Measurements from ENCODE around the gene C5orf15. TPM values are rescaled to one million over a fixed set of nuclear protein-coding genes. Genes with fewer than 3 reads are reported as not detected.

The C5orf15 gene
- total RNA-seq, 1 experiment from 2014 or later: 45.2 TPM

GRCh38 chr5:133967698-133968203, 674 bp downstream of the C5orf15 start:
- CTCF ChIA-PET: no interaction called here
- Histone ChIP-seq H3F3A (ENCODE audit: low read length, unreplicated experiment) (peaks cover 7% of the 10 kb centered on the region), H3K9ac (ENCODE audit: low read length) (peak overlapping the region; percentile 90), H4K20me1 (ENCODE audit: low read length) (no peaks in the 10 kb centered on the region), H3K27me3 (ENCODE audit: low read length) (no peaks in the 10 kb centered on the region), H2AFZ (ENCODE audit: low read length) (peak overlapping the region; percentile 86), H3K4me1 (ENCODE audit: insufficient read depth, low read length) (peaks cover 14% of the 10 kb centered on the region), H3K9me2 (replicated peaks; ENCODE audit: low read length) (no peaks in the 10 kb centered on the region), H3K9me3 (ENCODE audit: low read length) (no peaks in the 10 kb centered on the region), H3K4me3 (ENCODE audit: low read length) (peak overlapping the region; percentile 90), H3K27ac (ENCODE audit: low read length) (peak overlapping the region; percentile 39), H3K36me3 (ENCODE audit: low read depth, low read length) (peaks cover under 1% of the 10 kb centered on the region; the same call in 1 of the 2 replicates), H3K79me2 (ENCODE audit: low read length) (peaks cover 53% of the 10 kb centered on the region), H3K4me2 (ENCODE audit: low read length) (peak overlapping the region; percentile 89)
- ATAC-seq (peak; percentile 23), DNase-seq (no peak)
- TF ChIP-seq EZH2 (IDR thresholded peaks at IDR 0.05; ENCODE audit: low read length, unreplicated experiment) (no peak), EZH2phosphoT487 (IDR thresholded peaks at IDR 0.05; ENCODE audit: borderline replicate concordance, low read length) (no peak)
- TF ChIP-seq, protein P1, sequence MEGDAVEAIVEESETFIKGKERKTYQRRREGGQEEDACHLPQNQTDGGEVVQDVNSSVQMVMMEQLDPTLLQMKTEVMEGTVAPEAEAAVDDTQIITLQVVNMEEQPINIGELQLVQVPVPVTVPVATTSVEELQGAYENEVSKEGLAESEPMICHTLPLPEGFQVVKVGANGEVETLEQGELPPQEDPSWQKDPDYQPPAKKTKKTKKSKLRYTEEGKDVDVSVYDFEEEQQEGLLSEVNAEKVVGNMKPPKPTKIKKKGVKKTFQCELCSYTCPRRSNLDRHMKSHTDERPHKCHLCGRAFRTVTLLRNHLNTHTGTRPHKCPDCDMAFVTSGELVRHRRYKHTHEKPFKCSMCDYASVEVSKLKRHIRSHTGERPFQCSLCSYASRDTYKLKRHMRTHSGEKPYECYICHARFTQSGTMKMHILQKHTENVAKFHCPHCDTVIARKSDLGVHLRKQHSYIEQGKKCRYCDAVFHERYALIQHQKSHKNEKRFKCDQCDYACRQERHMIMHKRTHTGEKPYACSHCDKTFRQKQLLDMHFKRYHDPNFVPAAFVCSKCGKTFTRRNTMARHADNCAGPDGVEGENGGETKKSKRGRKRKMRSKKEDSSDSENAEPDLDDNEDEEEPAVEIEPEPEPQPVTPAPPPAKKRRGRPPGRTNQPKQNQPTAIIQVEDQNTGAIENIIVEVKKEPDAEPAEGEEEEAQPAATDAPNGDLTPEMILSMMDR (conservative IDR thresholded peaks at IDR 0.05; ENCODE audit: low read depth, low read length): no peak
- POLR2A ChIA-PET (ENCODE audit: unreplicated experiment): no interaction called here
- intact Hi-C loops (cut with micrococcal nuclease): loop anchor here (1.0 kb wide), 1 partner anchor 26 kb away; no protein-coding TSS in a partner anchor
- BruUV-seq (replicated peaks): no TSS peak

DNA sequence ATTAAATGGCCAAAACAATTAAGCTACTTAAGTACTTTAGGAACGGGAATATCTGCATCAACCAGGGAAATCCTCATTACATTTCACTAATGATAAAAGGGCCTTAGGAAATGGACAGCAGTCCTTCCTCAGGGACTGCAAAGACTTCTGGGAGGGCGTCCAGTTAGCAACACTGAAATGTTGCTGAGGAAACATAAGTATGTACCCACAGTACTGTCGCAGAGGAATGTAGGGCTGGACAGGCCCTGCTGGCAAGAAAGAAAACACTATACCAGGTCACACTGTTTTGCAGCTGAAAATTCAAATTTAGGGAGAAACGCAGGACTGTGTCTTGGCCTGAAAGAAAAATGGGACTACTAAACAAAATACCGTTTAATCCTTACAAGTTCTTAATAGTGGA, 1.3 kb downstream of the C5orf15 start:
- H3K36me3 ChIP-seq (ENCODE audit: low read depth, low read length): no peaks in the 10 kb centered on the region
- H3K27ac ChIP-seq (ENCODE audit: low read length): no peak overlapping the region
- BruUV-seq (replicated peaks): no TSS peak
- no peaks in the 10 kb centered on the region for H4K20me1 ChIP-seq (ENCODE audit: low read length)
- ChIA-PET POLR2A (ENCODE audit: unreplicated experiment) (interaction anchor here (0.7 kb wide), 1 partner anchor 39 kb away, joined by 3 read pairs; no protein-coding TSS in a partner anchor), CTCF (no interaction called here)
- H3K9ac ChIP-seq (ENCODE audit: low read length): peak overlapping the region; percentile 90
- no peaks in the 10 kb centered on the region for H3K27me3 ChIP-seq (ENCODE audit: low read length)
- no peak overlapping the region for H2AFZ ChIP-seq (ENCODE audit: low read length)
- no peak for TF ChIP-seq EZH2phosphoT487 (IDR thresholded peaks at IDR 0.05; ENCODE audit: borderline replicate concordance, low read length)
- TF ChIP-seq, protein P1 (conservative IDR thresholded peaks at IDR 0.05; ENCODE audit: low read depth, low read length): no peak
- TF ChIP-seq EZH2 (IDR thresholded peaks at IDR 0.05; ENCODE audit: low read length, unreplicated experiment): no peak
- peaks cover 14% of the 10 kb centered on the region for H3K4me1 ChIP-seq (ENCODE audit: insufficient read depth, low read length)
- ATAC-seq: no peak
- peak overlapping the region; percentile 90 for H3K4me3 ChIP-seq (ENCODE audit: low read length)
- H3K79me2 ChIP-seq (ENCODE audit: low read length): peaks cover 60% of the 10 kb centered on the region
- H3K9me2 ChIP-seq (replicated peaks; ENCODE audit: low read length): no peaks in the 10 kb centered on the region
- no peak for DNase-seq
- H3K9me3 ChIP-seq (ENCODE audit: low read length): no peaks in the 10 kb centered on the region
- peak overlapping the region; percentile 89 for H3K4me2 ChIP-seq (ENCODE audit: low read length)
- intact Hi-C loops (cut with micrococcal nuclease): no loop called here
- H3F3A ChIP-seq (ENCODE audit: low read length, unreplicated experiment): peaks cover 7% of the 10 kb centered on the region

GRCh38 chr5:133966090-133966489, 2.3 kb downstream of the C5orf15 start:
- BruUV-seq (replicated peaks): no TSS peak
- ATAC-seq: no peak
- Histone ChIP-seq H3K27me3 (ENCODE audit: low read length) (no peaks in the 10 kb centered on the region), H3K9ac (ENCODE audit: low read length) (no peak overlapping the region), H3K9me3 (ENCODE audit: low read length) (no peaks in the 10 kb centered on the region), H3K9me2 (replicated peaks; ENCODE audit: low read length) (no peaks in the 10 kb centered on the region), H3K27ac (ENCODE audit: low read length) (no peak overlapping the region), H3F3A (ENCODE audit: low read length, unreplicated experiment) (peaks cover 7% of the 10 kb centered on the region), H3K4me1 (ENCODE audit: insufficient read depth, low read length) (peaks cover 14% of the 10 kb centered on the region), H3K4me2 (ENCODE audit: low read length) (no peak overlapping the region), H3K36me3 (ENCODE audit: low read depth, low read length) (no peaks in the 10 kb centered on the region), H2AFZ (ENCODE audit: low read length) (no peak overlapping the region), H4K20me1 (ENCODE audit: low read length) (no peaks in the 10 kb centered on the region), H3K79me2 (ENCODE audit: low read length) (peaks cover 67% of the 10 kb centered on the region), H3K4me3 (ENCODE audit: low read length) (no peak overlapping the region)
- intact Hi-C loops (cut with micrococcal nuclease): no loop called here
- ChIA-PET CTCF (no interaction called here), POLR2A (ENCODE audit: unreplicated experiment) (no interaction called here)
- DNase-seq: no peak
- TF ChIP-seq EZH2phosphoT487 (IDR thresholded peaks at IDR 0.05; ENCODE audit: borderline replicate concordance, low read length) (no peak), EZH2 (IDR thresholded peaks at IDR 0.05; ENCODE audit: low read length, unreplicated experiment) (no peak)
- TF ChIP-seq, protein P1 (conservative IDR thresholded peaks at IDR 0.05; ENCODE audit: low read depth, low read length): no peak
